GM12874 (cell line): ENCODE data around the gene TBXT.

Experiments
- TF ChIP-seq, protein P1 (sequence below): IDR thresholded peaks from 2 replicates; pipeline ENCODE4 v1.5.1; 2011; ENCODE audit warnings: low read depth, mild to moderate bottlenecking, control low read depth, low read length, moderate library complexity; ENCODE audit not compliant: insufficient read depth

Gene TBXT

DNA sequence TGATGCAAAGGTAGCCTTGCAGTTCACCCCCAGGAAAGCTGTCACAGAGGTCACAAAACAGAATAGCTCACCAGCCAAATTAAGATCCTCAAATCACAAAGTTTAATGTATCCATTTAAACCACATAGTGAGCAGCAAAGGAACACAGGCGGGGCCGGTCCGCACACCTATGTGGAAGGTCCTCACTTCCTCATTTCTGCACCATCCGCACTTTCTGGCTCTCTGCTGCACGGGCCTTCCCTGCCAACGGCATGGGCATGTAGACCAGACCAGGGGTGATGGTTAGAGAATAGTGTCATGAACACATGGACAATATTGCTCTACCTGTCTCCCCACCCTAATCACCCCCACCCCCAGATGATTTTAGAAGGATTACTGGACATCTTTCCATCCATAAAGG is 12.1 kb upstream of the TBXT start:
- TF ChIP-seq, protein P1, sequence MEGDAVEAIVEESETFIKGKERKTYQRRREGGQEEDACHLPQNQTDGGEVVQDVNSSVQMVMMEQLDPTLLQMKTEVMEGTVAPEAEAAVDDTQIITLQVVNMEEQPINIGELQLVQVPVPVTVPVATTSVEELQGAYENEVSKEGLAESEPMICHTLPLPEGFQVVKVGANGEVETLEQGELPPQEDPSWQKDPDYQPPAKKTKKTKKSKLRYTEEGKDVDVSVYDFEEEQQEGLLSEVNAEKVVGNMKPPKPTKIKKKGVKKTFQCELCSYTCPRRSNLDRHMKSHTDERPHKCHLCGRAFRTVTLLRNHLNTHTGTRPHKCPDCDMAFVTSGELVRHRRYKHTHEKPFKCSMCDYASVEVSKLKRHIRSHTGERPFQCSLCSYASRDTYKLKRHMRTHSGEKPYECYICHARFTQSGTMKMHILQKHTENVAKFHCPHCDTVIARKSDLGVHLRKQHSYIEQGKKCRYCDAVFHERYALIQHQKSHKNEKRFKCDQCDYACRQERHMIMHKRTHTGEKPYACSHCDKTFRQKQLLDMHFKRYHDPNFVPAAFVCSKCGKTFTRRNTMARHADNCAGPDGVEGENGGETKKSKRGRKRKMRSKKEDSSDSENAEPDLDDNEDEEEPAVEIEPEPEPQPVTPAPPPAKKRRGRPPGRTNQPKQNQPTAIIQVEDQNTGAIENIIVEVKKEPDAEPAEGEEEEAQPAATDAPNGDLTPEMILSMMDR: no peak

DNA sequence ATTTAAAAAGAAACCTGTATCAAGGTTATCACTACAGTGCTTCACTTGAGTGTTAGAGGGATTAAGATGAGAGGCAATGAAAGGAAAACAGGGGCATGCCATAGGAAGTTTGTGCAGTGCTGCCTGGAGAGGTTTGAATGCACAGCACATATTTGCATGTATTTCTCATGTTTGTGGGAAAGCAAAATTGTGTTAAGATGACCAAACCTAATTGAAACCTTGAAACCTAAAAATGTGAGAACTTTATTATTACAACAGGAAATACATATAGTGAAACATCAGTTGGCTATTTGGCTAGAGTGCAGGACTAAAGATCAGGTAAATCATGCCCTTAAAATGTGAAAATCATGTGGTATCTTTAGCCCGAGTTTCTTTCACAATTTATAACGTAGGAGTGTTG is 8.5 kb upstream of the TBXT start:
- TF ChIP-seq, protein P1: no peak

DNA sequence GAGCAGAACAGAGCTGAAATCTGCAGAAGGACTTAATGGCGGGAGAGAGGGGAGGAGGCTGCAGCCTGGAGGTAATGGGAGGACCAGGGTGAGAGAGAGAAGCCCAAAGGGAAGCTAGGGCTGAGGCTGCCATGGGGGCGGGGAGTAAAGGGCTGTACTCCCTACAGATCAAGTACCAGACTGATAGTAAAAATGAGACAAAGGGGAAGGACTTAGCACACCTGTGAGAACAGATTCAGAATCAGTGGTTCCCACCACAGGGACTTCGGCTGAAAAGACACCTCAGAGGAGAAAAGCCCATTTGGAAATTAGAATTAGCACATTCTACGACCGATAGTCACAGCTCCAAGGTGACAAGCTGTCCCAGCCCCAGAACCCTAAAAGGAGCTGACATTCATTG is 6.4 kb upstream of the TBXT start:
- TF ChIP-seq, protein P1: no peak

DNA sequence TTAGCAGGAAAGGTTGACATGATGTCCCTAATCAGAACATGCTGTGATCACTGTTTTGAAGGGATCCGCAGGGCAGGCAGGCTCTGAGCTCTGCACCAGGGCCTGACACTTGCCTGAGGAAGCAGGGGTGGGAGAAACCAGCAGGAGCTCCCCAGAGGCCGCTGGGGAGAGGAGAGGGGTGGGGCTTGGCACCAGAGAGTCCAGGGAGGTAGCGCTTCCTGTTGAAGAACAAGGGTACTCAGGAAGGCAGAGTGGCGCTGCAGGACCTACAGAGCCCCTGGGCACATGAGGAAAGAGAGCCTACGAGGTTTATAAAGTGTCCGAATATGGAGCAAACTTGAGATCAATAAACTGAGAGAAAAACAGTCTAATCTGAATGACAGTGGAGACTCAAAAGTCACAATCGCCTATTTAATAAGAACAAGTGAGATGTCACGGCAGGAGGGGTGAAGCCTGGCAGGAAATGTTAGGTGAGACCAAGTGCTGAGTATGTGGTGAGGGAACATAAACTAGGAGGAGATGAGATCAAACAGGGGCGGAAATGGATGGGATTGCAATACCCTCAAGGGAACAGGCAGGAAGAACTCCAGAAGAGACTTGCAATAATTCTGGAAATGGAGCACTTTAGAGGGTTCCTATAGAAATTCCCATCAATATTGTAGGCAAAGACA is 5.8 kb upstream of the TBXT start:
- TF ChIP-seq, protein P1: no peak

DNA sequence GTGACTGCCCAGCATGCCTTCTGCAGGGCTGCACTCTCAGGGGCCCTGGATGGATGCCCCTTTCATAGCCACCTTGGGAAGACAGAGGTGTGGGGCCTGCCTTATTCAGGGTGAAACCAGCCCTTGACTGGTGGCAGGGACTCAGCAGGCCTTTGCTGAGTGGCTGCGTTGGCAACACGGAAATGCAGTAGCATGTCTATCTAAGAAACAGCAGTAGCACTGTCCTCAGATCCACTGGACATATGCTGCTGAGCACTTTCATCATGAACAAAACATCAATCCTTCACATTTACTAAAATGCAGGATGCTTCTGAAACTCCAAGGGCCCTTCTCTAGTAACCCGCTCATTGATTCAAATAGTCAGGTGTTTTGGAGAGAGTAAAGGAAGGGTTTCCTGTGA is 4.9 kb upstream of the TBXT start:
- TF ChIP-seq, protein P1: no peak

DNA sequence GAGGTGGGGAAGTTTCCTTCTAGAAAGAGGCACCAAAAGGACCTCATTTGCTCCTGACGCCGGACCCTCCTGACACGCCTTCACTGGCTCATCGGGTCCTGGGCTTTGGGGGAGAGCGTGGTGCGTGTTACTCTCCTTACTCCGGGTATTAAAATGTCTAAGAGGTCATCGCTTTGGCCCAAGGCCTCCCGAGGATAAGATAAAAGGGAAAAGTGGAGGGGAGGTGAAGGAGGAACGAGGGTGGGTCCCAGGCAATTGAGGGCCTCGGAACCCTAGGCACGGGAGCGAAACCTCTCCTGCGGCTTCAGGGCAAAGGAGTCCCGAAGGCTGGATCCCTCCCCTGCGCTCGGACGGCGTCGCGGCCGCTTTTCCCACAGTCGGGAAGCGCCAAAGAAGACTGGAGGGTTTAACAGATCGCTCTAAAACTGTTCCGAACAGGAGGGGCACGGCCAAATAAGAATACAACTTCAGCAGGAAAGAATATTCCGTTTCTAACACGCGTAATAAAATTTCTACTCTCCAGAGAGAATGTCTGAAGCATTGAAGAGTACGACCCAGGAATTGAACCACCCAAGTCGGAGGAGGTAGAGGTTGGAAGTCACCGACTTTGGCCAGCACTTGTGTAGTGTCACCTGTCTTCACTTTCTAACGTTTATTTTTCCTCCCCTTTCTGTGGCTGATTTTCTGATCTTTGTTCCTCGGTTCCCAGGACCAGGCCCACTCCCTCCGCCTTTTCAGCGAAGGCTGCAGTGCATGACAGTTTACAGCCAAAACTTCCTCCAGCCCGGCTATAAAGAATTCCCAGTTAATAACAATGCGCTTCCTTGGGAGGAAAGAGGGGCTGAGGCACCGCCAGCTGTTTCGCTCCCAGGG is 2.1 kb upstream of the TBXT start:
- TF ChIP-seq, protein P1: no peak

DNA sequence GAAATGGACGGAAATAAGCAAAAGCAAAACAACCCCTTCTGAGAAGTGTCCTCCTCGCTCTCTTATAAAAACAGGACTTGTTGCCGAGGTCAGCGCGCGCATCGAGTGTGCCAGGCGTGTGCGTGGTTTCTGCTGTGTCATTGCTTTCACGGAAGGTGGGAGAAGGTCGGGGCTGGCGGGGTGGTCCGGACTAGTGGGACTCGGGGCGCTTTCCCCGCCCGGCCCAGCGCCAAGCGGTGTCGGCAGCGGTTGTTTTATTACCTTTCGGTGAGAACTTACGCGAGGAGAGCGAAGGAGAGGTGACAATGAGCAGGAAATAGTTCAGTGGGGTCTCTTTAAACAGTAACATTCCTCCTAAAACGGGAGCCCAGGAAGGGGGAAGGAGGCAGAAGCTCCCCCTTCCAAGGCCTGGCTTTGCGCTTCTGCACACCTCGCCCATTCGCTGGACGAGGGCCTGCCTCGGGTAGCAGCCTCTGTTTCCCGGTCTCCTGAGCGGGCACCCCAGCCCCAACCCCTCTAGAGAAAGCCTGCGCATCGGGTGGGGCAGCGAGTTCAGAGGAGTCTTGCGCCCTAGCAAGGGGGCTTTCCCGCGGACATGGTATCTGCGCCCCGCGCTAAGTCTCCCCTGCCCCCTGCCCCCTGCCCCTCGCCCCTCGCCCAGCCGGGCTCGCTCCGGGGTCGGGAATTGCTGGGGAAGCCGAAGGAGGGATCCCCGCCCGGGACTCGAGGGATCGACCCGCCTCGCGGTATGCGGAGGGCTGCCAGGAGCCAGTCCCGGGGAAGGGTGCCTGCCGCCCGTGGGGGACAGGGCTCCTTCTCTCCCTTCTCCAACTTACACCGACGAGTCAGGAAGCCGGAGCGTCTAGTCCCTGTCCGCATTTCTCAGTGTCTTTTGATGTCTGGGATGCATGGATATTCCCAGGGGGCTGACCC is 1.2 kb upstream of the TBXT start:
- TF ChIP-seq, protein P1: no peak
